ENCODE data around the gene SCUBE1. TPM values are rescaled to one million over a fixed set of nuclear protein-coding genes. Genes with fewer than 3 reads are reported as not detected.

Gene SCUBE1
- total and polyA plus RNA-seq, 10 of the 15 experiments (the other 5 are each of a cell fraction or from before 2014, with no cell fraction given) = not detected

- WGBS (ENCODE audit: insufficient coverage, insufficient replicate concordance, low lambda C conversion rate, missing lambda C conversion rate) = 74% methylated on average over 5 of the region's 5 CpGs
These were observed 32.9 kb downstream of the SCUBE1 start for GRCh38 chr22:43310311-43310710.

More at GRCh38 chr22:43310311-43310710, 32.9 kb downstream of the SCUBE1 start:
- Histone ChIP-seq H3K9ac (ENCODE audit: control insufficient read depth, insufficient read depth, low read length) (no peak overlapping the region), H2AFZ (ENCODE audit: control insufficient read depth, low read depth, low read length) (no peak overlapping the region), H4K20me1 (ENCODE audit: control insufficient read depth, insufficient read depth) (peaks cover 4% of the 10 kb centered on the region; the same call in 1 of the 2 replicates), H3K4me1 (ENCODE audit: control insufficient read depth, insufficient read depth, low read length) (no peaks in the 10 kb centered on the region), H3K4me3 (no peak overlapping the region), H3K36me3 (ENCODE audit: control insufficient read depth in 2 of 2, insufficient read depth in 2 of 2, low read length in 1 of 2) (no peaks in the 10 kb centered on the region), H3K27me3 (replicated peaks in 1 of 2; ENCODE audit: control insufficient read depth in 2 of 2, insufficient read depth in 2 of 2, low read length in 1 of 2) (peaks cover 3 to 9% of the 10 kb centered on the region in 2 experiments), H3K9me3 (replicated peaks; ENCODE audit: control insufficient read depth, insufficient read depth, low read length) (no peaks in the 10 kb centered on the region), H3K4me2 (ENCODE audit: control insufficient read depth, insufficient read depth) (no peak overlapping the region), H3K27ac (ENCODE audit: control insufficient read depth, insufficient read depth) (no peak overlapping the region), H3K79me2 (ENCODE audit: control insufficient read depth, insufficient read depth, low read length) (no peaks in the 10 kb centered on the region)
- FAIRE-seq (no peak), ATAC-seq (no peak), DNase-seq (ENCODE audit: low read depth, low spot score) (no peak)
- in situ Hi-C loops (cut with MboI) (no loop called here), intact Hi-C loops (cut with micrococcal nuclease; ENCODE audit: unreplicated experiment) (no loop called here)
- no TSS peak for BruUV-seq (replicated peaks)
- ChIA-PET POLR2A (no interaction called here), SMC1A (ENCODE audit: uncharacterized antibody, unreplicated experiment) (no interaction called here), RAD21 (ENCODE audit: unreplicated experiment) (no interaction called here), CTCF (no interaction called here)
- TF ChIP-seq ZSCAN29 (IDR thresholded peaks at IDR 0.05) (no peak), EP300 (IDR thresholded peaks at IDR 0.05; ENCODE audit: borderline replicate concordance in 1 of 2, control insufficient read depth in 1 of 2, low read depth in 2 of 2, low read length in 2 of 2) (no peak), PAX5 (IDR thresholded peaks at IDR 0.05; ENCODE audit: borderline replicate concordance, low read depth, low read length) (no peak), NRF1 (conservative IDR thresholded peaks at IDR 0.05; ENCODE audit: low read depth, low read length) (no peak), NFXL1 (IDR thresholded peaks at IDR 0.05; ENCODE audit: borderline replicate concordance) (no peak), ZNF24 (IDR thresholded peaks at IDR 0.05) (no peak), FOXK2 (IDR thresholded peaks at IDR 0.05) (no peak), RAD51 (IDR thresholded peaks at IDR 0.05) (no peak), ZNF622 (IDR thresholded peaks at IDR 0.05) (no peak), RB1 (IDR thresholded peaks at IDR 0.05; ENCODE audit: borderline replicate concordance) (no peak), SREBF1 (IDR thresholded peaks at IDR 0.05; ENCODE audit: low read length) (no peak), RFX5 (IDR thresholded peaks at IDR 0.05; ENCODE audit: low read depth, low read length) (no peak), NFYA (IDR thresholded peaks at IDR 0.05; ENCODE audit: borderline replicate concordance, low read depth, low read length) (no peak), NFIC (IDR thresholded peaks at IDR 0.05; ENCODE audit: low read depth, low read length) (no peak), SIX5 (IDR thresholded peaks at IDR 0.05; ENCODE audit: low read depth, low read length, severe bottlenecking) (no peak), DPF2 (IDR thresholded peaks at IDR 0.05) (no peak)
- TF ChIP-seq, protein P1, sequence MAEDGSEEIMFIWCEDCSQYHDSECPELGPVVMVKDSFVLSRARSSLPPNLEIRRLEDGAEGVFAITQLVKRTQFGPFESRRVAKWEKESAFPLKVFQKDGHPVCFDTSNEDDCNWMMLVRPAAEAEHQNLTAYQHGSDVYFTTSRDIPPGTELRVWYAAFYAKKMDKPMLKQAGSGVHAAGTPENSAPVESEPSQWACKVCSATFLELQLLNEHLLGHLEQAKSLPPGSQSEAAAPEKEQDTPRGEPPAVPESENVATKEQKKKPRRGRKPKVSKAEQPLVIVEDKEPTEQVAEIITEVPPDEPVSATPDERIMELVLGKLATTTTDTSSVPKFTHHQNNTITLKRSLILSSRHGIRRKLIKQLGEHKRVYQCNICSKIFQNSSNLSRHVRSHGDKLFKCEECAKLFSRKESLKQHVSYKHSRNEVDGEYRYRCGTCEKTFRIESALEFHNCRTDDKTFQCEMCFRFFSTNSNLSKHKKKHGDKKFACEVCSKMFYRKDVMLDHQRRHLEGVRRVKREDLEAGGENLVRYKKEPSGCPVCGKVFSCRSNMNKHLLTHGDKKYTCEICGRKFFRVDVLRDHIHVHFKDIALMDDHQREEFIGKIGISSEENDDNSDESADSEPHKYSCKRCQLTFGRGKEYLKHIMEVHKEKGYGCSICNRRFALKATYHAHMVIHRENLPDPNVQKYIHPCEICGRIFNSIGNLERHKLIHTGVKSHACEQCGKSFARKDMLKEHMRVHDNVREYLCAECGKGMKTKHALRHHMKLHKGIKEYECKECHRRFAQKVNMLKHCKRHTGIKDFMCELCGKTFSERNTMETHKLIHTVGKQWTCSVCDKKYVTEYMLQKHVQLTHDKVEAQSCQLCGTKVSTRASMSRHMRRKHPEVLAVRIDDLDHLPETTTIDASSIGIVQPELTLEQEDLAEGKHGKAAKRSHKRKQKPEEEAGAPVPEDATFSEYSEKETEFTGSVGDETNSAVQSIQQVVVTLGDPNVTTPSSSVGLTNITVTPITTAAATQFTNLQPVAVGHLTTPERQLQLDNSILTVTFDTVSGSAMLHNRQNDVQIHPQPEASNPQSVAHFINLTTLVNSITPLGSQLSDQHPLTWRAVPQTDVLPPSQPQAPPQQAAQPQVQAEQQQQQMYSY (CRISPR knock-in tag; IDR thresholded peaks at IDR 0.05) = no peak
- TF ChIP-seq, protein P2, sequence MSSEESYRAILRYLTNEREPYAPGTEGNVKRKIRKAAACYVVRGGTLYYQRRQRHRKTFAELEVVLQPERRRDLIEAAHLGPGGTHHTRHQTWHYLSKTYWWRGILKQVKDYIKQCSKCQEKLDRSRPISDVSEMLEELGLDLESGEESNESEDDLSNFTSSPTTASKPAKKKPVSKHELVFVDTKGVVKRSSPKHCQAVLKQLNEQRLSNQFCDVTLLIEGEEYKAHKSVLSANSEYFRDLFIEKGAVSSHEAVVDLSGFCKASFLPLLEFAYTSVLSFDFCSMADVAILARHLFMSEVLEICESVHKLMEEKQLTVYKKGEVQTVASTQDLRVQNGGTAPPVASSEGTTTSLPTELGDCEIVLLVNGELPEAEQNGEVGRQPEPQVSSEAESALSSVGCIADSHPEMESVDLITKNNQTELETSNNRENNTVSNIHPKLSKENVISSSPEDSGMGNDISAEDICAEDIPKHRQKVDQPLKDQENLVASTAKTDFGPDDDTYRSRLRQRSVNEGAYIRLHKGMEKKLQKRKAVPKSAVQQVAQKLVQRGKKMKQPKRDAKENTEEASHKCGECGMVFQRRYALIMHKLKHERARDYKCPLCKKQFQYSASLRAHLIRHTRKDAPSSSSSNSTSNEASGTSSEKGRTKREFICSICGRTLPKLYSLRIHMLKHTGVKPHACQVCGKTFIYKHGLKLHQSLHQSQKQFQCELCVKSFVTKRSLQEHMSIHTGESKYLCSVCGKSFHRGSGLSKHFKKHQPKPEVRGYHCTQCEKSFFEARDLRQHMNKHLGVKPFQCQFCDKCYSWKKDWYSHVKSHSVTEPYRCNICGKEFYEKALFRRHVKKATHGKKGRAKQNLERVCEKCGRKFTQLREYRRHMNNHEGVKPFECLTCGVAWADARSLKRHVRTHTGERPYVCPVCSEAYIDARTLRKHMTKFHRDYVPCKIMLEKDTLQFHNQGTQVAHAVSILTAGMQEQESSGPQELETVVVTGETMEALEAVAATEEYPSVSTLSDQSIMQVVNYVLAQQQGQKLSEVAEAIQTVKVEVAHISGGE (CRISPR knock-in tag; IDR thresholded peaks at IDR 0.05) = no peak

Measured in GM12878 (cell line).